GM23338 (cell line): ENCODE measurements around the gene UXS1. TPM values are rescaled to one million over a fixed set of nuclear protein-coding genes. Genes with fewer than 3 reads are reported as not detected.

ENCODE experiments used
- ATAC-seq: fragments of 200-7000 bp; cut with Tn5 transposase; 3 replicates; pipeline ENCODE4 v1.9.1; 2020
- DNase-seq: peaks from one replicate; pipeline ENCODE4 v3.0.0-alpha.2; 2015; ENCODE audit warnings: low spot score
- H2AFZ ChIP-seq: fragments of 200-600 bp; sonication (generic); 2 replicates; pipeline ENCODE4 v1.8.0; 2016; ENCODE audit warnings: antibody characterized with exemption, mild to moderate bottlenecking, moderate library complexity
- H3F3A ChIP-seq: fragments of 200-600 bp; sonication (generic); replicated peaks from 2 replicates; pipeline ENCODE4 v1.8.0; 2017; ENCODE audit warnings: antibody characterized with exemption, mixed run types, low read depth
- H3K27ac ChIP-seq: fragments of 200-600 bp; sonication (generic); 2 replicates; pipeline ENCODE4 v1.6.1; 2016; ENCODE audit warnings: low read depth
- H3K27me3 ChIP-seq: fragments of 200-600 bp; sonication (generic); 2 replicates; pipeline ENCODE4 v1.8.0; 2016; ENCODE audit warnings: mild to moderate bottlenecking, mixed run types, moderate library complexity; ENCODE audit not compliant: insufficient read depth
- H3K36me3 ChIP-seq: fragments of 200-600 bp; sonication (generic); 2 replicates; pipeline ENCODE4 v1.8.0; 2016; ENCODE audit warnings: mild to moderate bottlenecking; ENCODE audit not compliant: insufficient read depth
- H3K4me1 ChIP-seq: fragments of 200-600 bp; sonication (generic); 2 replicates; pipeline ENCODE4 v1.8.0; 2016; ENCODE audit warnings: mild to moderate bottlenecking, moderate library complexity; ENCODE audit not compliant: insufficient read depth
- H3K4me2 ChIP-seq: fragments of 200-600 bp; sonication (generic); 2 replicates; pipeline ENCODE4 v1.7.1; 2017; ENCODE audit warnings: mixed run types
- H3K4me3 ChIP-seq: fragments of 200-600 bp; sonication (generic); 2 replicates; pipeline ENCODE4 v1.6.1; 2016; ENCODE audit warnings: mixed run types
- H3K79me2 ChIP-seq: fragments of 200-600 bp; sonication (generic); replicated peaks from 2 replicates; pipeline ENCODE4 v1.8.0; 2017; ENCODE audit warnings: mild to moderate bottlenecking; ENCODE audit not compliant: insufficient read depth
- H3K9me2 ChIP-seq: fragments of 200-600 bp; sonication (generic); 2 replicates; pipeline ENCODE4 v1.8.0; 2017; ENCODE audit not compliant: insufficient read depth
- H4K20me1 ChIP-seq: fragments of 200-600 bp; sonication (generic); replicated peaks from 2 replicates; pipeline ENCODE4 v1.8.0; 2017; ENCODE audit warnings: mild to moderate bottlenecking; ENCODE audit not compliant: insufficient read depth
- H3K27ac Mint-ChIP-seq: 2 replicates; pipeline ENCODE4 v1.8.0; 2020; ENCODE audit warnings: inconsistent platforms, mild to moderate bottlenecking, moderate library complexity, mixed read lengths
- H3K27me3 Mint-ChIP-seq: 3 replicates; pipeline ENCODE4 v1.8.0; 2022; ENCODE audit warnings: low read depth, mild to moderate bottlenecking, moderate library complexity, mixed read lengths, inconsistent platforms; ENCODE audit not compliant: insufficient read depth, poor library complexity
- H3K36me3 Mint-ChIP-seq: 3 replicates; pipeline ENCODE4 v1.8.0; 2021; ENCODE audit warnings: low read depth, mild to moderate bottlenecking, inconsistent platforms, moderate library complexity, mixed read lengths
- H3K4me1 Mint-ChIP-seq: 3 replicates; pipeline ENCODE4 v1.8.0; 2020; ENCODE audit warnings: mild to moderate bottlenecking, inconsistent platforms, mixed read lengths
- H3K4me3 Mint-ChIP-seq: 3 replicates; pipeline ENCODE4 v1.8.0; 2021; ENCODE audit warnings: moderate library complexity, mild to moderate bottlenecking, inconsistent platforms, mixed read lengths
- H3K9me3 Mint-ChIP-seq: 3 replicates; pipeline ENCODE4 v1.8.0; 2020; ENCODE audit warnings: moderate library complexity, mild to moderate bottlenecking, inconsistent platforms, mixed read lengths
- CTCF ChIP-seq, 2 experiments: fragments of 200-600 bp in 1 of 2; sonication (generic) in 1 of 2; conservative IDR thresholded peaks; 2 replicates each; pipeline versions ENCODE4 v1.5.1 to v1.6.1; 2016 to 2017; ENCODE audit warnings: antibody characterized with exemption in 2 of 2, low read depth in 2 of 2, mild to moderate bottlenecking in 2 of 2, moderate library complexity in 1 of 2
- ETS1 ChIP-seq: IDR thresholded peaks from 2 replicates; pipeline ENCODE4 v1.6.1; 2016; ENCODE audit warnings: antibody characterized with exemption
- EZH2 ChIP-seq: fragments of 200-600 bp; sonication (generic); IDR thresholded peaks from one replicate; pipeline ENCODE4 v1.8.0; 2017; ENCODE audit warnings: antibody characterized with exemption, mild to moderate bottlenecking, low read depth; ENCODE audit not compliant: unreplicated experiment
- NANOG ChIP-seq: IDR thresholded peaks from 2 replicates; pipeline ENCODE4 v1.6.1; 2016; ENCODE audit warnings: antibody characterized with exemption, borderline replicate concordance
- ZNF114 ChIP-seq: fragments of 250-450 bp; sonication (Bioruptor Pico); IDR thresholded peaks from 2 replicates; pipeline ENCODE4 v1.5.0; 2020; ENCODE audit warnings: mild to moderate bottlenecking, moderate library complexity
- polyA plus RNA-seq: library from polyadenylated mRNA; unstranded; fragments of >200 nt; fragmentation: Nextera tagmentation; extraction: Ambion mirVana; gene quantifications from 2 replicates; pipeline ENCODE4 v1.2.1, GENCODE V29; 2016
- total RNA-seq: library from RNA; depleted of rRNA; stranded (reverse); fragments of >200 nt; shearing (Covaris generic); gene quantifications from 2 replicates; pipeline ENCODE4 v1.2.3, GENCODE V29; 2014
- TF ChIP-seq, protein P1 (sequence below): IDR thresholded peaks from one replicate; pipeline ENCODE4 v1.6.1; 2018; ENCODE audit warnings: antibody characterized with exemption; ENCODE audit not compliant: unreplicated experiment

UXS1 gene
- total and polyA plus RNA-seq, 2 experiments from 2014 or later: 48.7 to 131 TPM

GRCh38 chr2:106197878-106198277 is 3.8 kb upstream of the UXS1 start:
- no peak overlapping the region for H3K4me3 Mint-ChIP-seq
- DNase-seq: no peak
- Histone ChIP-seq H2AFZ (no peak overlapping the region), H3K36me3 (no peaks in the 10 kb centered on the region; the same call in 1 of the 2 replicates), H3K27ac (no peak overlapping the region), H3K79me2 (peaks cover 8% of the 10 kb centered on the region), H3F3A (no peaks in the 10 kb centered on the region), H3K4me2 (no peak overlapping the region), H3K4me3 (no peak overlapping the region), H4K20me1 (peaks cover 4% of the 10 kb centered on the region), H3K4me1 (peaks cover 9% of the 10 kb centered on the region; the same call in 1 of the 2 replicates), H3K27me3 (no peaks in the 10 kb centered on the region), H3K9me2 (no peaks in the 10 kb centered on the region)
- H3K27ac Mint-ChIP-seq: no peak overlapping the region
- no peak for ATAC-seq
- H3K36me3 Mint-ChIP-seq: 0 out of 3 replicates have a peak, but pooled peaks cover 1% of the 10 kb centered on the region
- peaks cover 4% of the 10 kb centered on the region; the same call in 2 of the 3 replicates for H3K4me1 Mint-ChIP-seq
- no peak for TF ChIP-seq ETS1
- no peak for TF ChIP-seq ZNF114 (CRISPR knock-in tag)
- H3K9me3 Mint-ChIP-seq: no peaks in the 10 kb centered on the region
- peaks cover 5% of the 10 kb centered on the region for H3K27me3 Mint-ChIP-seq

GRCh38 chr2:106195981-106196380 is 1.9 kb upstream of the UXS1 start:
- Mint-ChIP-seq H3K4me3 (no peak overlapping the region), H3K9me3 (no peaks in the 10 kb centered on the region), H3K27me3 (peaks cover 5% of the 10 kb centered on the region), H3K4me1 (peaks cover 19% of the 10 kb centered on the region), H3K27ac (no peak overlapping the region), H3K36me3 (peaks cover 6% of the 10 kb centered on the region; the same call in 1 of the 3 replicates)
- Histone ChIP-seq H3K27ac (no peak overlapping the region), H3K4me3 (no peak overlapping the region), H3K27me3 (no peaks in the 10 kb centered on the region), H3K4me2 (no peak overlapping the region), H2AFZ (no peak overlapping the region), H3K79me2 (peaks cover 27% of the 10 kb centered on the region), H3K9me2 (no peaks in the 10 kb centered on the region), H3K4me1 (peaks cover 24% of the 10 kb centered on the region), H3F3A (no peaks in the 10 kb centered on the region), H4K20me1 (peaks cover 5% of the 10 kb centered on the region), H3K36me3 (no peaks in the 10 kb centered on the region; the same call in 1 of the 2 replicates)
- no peak for TF ChIP-seq ETS1
- TF ChIP-seq, protein P1, sequence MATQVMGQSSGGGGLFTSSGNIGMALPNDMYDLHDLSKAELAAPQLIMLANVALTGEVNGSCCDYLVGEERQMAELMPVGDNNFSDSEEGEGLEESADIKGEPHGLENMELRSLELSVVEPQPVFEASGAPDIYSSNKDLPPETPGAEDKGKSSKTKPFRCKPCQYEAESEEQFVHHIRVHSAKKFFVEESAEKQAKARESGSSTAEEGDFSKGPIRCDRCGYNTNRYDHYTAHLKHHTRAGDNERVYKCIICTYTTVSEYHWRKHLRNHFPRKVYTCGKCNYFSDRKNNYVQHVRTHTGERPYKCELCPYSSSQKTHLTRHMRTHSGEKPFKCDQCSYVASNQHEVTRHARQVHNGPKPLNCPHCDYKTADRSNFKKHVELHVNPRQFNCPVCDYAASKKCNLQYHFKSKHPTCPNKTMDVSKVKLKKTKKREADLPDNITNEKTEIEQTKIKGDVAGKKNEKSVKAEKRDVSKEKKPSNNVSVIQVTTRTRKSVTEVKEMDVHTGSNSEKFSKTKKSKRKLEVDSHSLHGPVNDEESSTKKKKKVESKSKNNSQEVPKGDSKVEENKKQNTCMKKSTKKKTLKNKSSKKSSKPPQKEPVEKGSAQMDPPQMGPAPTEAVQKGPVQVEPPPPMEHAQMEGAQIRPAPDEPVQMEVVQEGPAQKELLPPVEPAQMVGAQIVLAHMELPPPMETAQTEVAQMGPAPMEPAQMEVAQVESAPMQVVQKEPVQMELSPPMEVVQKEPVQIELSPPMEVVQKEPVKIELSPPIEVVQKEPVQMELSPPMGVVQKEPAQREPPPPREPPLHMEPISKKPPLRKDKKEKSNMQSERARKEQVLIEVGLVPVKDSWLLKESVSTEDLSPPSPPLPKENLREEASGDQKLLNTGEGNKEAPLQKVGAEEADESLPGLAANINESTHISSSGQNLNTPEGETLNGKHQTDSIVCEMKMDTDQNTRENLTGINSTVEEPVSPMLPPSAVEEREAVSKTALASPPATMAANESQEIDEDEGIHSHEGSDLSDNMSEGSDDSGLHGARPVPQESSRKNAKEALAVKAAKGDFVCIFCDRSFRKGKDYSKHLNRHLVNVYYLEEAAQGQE: no peak
- TF ChIP-seq EZH2: no peak
- no peak for TF ChIP-seq NANOG
- no peak for TF ChIP-seq CTCF (conservative IDR thresholded peaks at IDR 0.05; ENCODE audit: low read depth in 2 of 2)
- DNase-seq (no peak), ATAC-seq (no peak)
